ENCODE measurements around the gene ATP5PB.
A peak's percentile ranks its signal among the peaks of the same experiment; 100 is the strongest.

Gene ATP5PB

DNA sequence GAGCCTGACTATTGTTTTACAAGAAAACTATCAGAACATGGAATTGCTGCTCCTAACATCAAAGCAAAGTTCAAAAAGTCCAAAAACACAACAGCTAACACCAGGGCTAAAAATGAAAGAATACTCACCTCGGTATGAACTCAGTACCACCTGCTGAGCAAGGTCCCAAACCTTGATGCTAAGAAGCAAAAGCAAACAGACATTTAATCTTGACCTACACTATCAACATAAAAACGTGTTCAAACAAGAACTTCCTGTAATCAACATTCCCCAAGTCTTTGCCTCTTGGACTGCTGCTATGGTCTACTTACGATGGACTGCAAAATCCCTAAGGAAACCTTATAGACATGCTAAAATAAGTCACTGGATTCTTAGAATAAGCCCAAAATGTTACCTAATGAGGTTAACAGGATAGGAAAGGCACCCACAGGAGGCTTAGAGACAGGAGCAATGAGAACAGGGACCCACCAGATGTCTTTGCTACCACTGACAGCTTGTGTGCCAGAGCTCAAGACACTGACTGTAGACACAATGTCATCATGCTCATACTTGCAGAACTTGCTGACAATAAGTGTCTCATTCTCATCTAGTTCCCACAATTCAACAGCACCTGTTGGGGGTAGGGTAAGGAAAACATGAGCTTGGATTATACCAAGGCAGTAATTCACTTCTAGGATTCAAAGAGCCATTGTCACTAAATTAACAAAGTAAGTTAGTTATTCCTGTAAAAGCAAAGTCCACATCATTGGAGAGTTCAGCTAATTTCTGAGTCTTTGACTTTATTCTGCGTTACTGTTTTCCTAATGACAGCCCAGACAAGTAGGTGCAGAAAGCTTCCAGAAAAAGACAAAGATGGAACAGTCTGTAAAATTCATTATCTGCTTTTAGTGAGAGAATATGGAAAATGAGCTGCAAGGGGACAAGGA, 2.0 kb upstream of the ATP5PB start:
- DNase-seq (ENCODE audit: low read depth in 1 of 2, low spot score in 1 of 2): no peak

DNA sequence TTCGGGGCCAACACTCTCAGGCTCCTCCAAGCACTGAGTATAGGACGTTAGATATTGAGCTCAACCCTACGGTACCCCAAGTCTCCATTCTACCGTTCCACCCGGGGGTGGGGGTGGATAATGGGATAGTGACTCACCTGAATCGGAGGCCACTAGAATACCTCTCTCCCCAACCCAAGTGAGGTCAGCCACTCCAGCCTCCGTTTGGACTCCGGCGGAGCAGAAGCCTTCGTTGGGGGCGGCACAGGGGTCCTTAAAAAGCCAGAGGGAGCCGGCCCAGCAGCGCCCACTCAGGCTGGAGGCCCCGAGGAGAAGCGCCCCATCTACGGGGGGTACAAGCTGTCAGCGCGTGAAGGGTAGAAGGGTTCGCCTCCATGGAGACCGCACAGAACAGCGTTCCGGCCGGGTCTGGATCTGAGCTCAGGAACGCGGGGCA, 764 bp upstream of the ATP5PB start:
- peak in 1 of 2 donors; percentile 4 for DNase-seq (ENCODE audit: low read depth in 1 of 2, low spot score in 1 of 2)

DNA sequence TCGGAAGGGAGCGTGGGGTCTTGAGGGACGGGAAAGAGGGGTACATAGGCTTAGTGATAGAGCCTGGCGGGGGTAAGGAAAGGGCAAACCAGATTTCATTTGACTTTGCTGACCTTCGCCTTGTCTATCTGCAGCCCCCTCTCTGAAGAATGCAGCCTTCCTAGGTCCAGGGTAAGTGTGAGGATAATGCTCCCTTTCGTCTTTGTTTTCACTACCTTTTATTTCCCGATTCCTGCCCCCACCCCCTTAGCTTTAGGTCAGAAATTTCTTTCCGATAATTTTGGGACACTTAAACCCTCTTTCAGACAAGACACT, 396 bp downstream of the ATP5PB start:
- no peak for DNase-seq (ENCODE audit: low read depth in 1 of 2, low spot score in 1 of 2)

DNA sequence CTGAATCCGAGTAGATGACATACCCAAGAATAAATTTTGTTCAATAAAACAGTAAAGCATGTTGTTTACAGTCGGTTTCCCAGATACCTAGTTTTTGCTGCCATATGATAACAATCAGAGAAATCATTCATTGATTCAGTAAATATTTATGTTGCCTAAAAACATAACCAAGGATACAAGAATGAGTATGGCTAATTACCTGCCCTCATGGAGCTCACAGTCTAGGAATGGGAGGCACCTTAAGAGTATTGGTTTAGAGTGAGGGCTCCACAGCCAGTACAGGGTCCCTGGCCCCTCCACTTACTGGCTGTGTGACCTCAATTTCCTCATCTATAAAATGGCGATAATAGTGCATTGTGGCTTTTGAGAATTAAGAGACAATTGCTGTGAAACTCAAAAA, 921 bp downstream of the ATP5PB start:
- DNase-seq (ENCODE audit: low read depth in 1 of 2, low spot score in 1 of 2): no peak

DNA sequence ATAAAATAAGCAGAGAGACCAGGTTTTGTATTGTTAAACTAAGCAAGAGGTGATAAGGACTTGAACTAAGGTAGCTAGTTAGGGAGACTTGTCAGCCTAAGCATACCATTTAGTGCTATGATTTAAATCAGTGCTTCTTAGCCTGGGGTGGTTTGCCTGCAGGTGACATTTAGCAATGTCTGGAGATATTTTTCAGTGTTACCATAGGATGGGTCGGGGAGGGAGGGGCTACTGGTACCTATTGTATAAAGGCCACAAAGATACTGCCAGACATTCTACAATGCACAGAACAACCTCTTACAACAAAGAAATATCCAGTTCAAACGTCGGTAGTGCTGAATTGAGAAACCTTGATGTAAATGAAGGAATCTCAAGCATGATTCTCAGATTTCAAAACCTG, 3.3 kb downstream of the ATP5PB start:
- DNase-seq (ENCODE audit: low read depth in 1 of 2, low spot score in 1 of 2): no peak

DNA sequence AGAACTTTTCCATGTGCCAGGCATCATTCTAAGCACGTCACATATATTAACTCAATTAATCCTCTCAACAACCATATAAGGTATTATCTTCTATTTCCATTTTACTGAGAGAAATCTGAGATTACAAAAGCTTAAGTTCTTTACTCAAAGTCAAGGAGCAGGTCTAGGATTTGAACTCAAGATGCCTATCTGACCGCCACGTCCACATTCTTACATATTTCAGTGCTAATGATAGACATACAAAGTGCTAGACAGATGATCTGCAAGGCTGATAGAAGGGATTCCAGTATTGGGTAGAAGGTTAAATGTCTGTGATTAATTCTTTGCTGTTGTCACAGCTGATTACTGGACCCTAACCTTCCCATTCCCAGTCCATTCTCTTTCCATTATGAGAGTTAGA, 4.4 kb downstream of the ATP5PB start:
- no peak for DNase-seq (ENCODE audit: low read depth in 1 of 2, low spot score in 1 of 2)

DNA sequence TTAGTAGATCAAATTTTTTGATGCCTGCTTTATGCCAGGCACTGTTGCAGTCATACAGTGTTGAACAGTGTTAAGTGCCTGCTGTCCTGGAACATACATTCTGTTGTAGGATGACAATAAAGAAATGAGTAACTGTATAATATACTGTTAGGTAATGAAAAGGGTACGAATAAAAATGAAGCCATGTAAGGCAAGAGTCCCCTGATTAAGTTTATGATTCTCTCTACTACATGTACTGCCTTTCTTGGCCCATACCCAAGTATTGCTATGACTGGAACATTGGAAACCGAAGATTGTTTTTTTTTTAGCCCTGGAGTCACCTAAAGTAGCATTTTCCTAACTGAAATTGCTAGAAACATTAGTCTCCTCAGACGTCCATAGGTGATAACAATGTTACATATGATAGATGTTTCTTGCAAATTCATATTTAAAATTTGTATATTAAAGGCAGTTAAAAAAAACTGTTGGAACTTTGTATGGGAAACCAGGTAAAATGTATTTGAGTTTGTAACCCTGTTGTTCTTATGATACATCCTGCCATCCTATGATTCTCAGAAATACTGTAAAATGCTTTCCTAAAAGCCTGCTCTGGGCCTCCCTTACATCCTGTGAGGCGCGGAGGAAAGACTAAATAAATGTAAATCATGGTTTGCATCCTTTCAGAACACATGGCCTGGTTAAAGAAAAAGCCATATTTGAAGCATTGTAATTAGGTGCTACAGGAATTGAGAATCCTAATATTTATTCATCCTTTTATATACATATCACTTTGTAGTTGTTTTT, 5.8 kb downstream of the ATP5PB start:
- no peak for DNase-seq (ENCODE audit: low read depth in 1 of 2, low spot score in 1 of 2)

DNA sequence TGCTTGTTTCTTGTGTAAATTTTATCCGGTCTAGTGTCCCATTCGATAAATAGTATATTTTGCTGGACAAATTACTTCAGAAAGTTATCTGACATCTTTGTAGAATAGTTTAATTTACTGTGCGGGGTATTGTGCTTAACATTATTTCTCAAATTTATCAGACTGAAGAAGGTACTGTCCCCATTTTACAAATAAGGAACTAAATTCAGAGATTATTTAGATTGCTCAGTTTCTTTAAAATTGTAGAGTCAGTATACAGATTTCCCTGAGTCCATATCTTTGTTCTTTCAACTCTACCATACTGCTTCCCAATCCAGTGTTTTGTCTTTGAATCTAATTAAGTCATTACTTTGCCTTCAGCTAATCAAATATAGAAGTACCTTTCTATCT, 6.4 kb downstream of the ATP5PB start:
- DNase-seq (ENCODE audit: low read depth in 1 of 2, low spot score in 1 of 2): no peak

DNA sequence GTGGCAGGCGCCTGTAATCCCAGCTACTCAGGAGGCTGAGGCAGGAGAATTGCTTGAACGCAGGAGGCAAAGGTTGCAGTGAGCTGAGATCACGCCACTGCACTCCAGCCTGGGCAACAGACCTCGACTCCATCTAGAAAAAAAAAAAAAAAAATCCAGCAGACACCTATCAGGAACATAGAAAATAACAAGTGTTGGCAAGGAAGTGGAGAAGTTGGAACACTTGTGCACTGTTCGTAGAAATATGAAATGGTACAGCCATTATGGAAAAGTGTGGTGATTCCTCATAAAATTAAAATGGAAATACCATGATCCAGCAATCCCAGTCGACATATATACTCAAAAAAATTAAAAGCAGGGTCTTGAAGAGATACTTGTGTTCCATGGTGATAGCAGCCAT, 12.5 kb downstream of the ATP5PB start:
- no peak for DNase-seq (ENCODE audit: low read depth in 1 of 2, low spot score in 1 of 2)

DNA sequence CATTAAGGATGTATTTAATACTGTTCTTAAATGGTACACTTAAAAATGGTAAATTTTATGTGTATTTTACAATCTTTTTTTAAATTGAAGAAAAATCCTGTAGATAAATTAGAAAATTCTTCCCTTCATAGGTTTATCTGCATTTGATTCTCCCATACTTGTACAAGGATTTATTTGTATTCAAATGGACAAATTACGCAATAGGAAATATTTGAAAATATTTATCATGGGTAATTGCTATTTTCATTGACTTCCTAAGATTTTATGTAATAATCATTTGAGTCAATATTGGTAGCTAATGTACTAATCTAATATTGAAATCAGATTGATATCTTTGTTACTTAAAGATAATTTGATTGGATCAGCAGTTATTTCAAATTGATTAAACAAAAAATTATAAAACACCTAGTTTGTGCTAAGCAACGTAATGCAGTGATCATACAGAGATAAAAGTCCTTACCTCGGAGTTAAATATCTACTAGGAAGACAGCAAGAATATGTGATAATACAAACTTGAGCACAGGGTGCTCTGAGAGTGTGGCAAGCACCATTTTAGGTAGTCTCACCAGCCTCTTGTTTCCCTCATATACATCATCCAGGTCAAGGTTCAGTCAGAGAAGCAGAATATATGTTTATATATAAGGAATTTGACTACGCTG, 13.2 kb downstream of the ATP5PB start:
- no peak for DNase-seq (ENCODE audit: low read depth in 1 of 2, low spot score in 1 of 2)

DNA sequence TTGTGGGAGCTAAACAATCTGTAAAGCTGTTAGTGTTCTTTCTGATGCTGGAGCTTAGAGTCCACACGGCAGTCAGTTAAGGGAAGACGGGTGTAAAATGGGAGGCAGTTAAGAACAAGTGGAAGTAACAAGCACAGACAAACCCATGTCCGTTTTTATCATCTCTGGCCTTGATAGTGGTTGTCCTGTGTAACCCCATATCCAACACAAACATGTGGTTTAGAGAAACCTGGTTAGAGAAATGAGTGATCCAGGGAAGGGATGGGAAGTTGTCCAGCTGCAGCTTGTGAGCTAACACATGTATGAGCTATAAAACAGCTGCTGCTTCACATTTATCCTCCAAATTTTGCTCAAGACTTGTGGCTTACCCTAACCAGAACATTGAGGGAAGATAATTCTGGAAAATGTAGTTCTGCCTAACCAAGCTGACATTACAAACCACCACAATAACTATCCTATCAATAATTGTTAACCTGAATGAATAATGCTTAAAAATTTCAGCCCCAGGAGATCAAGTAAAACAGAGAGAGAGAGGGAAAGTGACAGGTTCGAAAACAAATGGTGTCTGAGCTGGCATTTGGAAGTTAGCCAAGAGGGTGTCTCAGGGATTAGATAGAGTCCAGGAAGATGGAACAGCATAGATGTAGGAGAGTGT, 13.9 kb downstream of the ATP5PB start:
- DNase-seq (ENCODE audit: low read depth in 1 of 2, low spot score in 1 of 2): no peak

DNA sequence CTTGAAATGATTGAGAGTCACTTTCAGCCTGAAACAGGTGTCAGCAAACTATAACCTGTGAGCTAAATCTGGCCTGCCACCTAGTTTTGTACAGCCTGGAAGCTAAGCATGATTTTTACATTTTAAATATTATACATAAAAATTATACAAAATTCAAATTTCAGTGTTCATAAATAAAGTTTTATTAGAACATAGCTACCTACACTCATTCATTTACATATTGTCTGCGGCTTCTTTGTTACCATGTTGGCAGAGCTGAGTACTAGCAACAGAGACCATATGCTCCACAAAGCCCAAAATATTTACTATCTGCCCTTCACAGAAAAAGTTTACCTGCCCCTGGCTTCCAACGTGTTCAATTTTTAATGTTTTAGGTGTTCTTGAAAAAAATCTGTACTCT, 16.5 kb downstream of the ATP5PB start:
- DNase-seq (ENCODE audit: low read depth in 1 of 2, low spot score in 1 of 2): no peak

DNA sequence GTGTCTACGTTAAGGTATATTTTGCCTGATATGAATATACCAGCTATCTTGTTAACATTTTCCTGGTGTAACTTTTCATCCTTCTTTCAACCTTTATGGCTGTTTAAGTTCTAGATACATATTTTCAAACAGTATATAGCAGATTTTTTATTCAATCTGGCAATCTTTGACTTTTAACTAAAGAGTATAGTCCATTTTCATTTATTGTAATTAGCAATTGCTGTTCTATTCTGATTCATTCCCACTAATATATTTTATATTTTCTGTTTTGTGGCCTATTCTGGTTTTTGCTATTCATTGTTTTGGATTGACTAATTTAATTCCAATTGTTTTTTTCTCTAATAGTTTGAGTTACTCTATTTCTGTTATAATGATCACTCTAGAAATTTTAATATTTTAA, 17.2 kb downstream of the ATP5PB start:
- no peak for DNase-seq (ENCODE audit: low read depth in 1 of 2, low spot score in 1 of 2)

DNA sequence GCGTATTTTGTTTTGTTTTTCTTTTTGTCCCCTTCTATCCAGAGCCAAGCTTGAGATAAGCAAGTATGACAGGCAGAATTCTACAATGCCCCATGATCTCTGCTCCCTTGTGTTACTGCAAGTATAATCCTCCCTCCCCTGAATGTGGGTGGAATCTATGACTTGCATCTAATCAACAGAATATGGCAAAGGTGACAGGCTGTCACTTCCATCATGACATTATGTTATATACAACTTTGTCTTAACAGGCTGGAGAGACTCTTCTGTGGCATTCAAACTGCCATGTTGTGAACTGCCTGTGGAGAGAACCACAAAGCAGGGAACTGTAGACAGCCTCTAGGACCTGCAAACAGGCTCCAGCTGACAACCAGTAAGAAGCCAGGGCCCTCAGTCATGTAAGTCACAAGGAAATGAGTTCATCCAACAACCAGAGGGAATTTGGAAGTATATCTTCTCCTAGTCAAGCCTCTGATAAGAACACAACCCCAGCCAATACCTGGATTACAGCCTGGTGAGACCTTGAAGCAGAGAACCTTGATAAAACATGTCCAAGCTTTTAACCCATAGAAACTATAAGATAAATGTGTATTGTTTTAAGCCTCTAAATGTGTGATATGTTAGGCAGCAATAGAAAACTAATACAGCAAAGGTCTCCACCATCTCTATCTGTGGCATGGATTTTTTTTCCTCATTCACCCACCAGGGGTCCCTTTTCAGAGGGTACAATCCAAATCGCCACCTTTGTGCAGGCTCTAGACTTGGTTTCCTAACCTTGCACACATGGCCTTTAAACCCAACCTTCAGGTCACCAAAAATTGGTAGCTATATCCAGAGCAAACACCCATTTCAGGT, 18.8 kb downstream of the ATP5PB start:
- DNase-seq (ENCODE audit: low read depth in 1 of 2, low spot score in 1 of 2): no peak

DNA sequence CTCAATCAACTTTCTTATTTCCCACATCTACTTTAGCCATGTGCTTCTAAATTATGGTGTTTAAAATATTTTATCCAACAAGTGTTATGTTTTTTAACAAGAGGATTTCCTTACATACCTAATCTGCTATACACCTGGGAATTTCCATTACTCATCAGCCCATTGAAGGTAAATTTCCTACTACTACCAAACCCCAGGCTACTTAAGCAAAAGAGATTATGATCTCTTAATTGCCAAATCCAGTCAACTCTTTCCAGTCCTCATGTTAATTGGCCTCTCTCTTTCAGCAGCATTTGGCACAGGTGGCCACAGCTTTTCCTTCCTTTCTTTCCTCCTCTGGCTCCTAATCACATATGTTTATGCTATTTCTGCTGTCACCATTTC, 19.4 kb downstream of the ATP5PB start:
- DNase-seq (ENCODE audit: low read depth in 1 of 2, low spot score in 1 of 2): no peak

DNA sequence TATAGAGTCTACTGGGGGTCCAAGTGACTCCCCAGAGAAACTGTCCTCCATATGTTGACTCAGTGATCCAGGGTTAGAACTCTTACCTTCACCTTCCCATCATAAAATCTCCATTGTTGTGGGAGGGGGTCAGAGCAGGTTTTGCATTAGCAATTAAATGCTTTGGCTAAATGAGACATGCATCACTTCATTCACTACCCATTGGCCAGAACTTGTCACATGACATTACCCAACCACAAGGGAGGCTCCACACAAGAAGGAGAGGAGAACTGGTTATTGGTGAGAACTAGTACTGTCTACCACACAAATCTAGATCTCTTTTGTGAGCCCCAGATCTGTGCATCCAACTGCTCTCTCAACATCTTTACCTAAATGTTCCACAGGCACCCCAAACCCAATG, 20.3 kb downstream of the ATP5PB start:
- no peak for DNase-seq (ENCODE audit: low read depth in 1 of 2, low spot score in 1 of 2)

DNA sequence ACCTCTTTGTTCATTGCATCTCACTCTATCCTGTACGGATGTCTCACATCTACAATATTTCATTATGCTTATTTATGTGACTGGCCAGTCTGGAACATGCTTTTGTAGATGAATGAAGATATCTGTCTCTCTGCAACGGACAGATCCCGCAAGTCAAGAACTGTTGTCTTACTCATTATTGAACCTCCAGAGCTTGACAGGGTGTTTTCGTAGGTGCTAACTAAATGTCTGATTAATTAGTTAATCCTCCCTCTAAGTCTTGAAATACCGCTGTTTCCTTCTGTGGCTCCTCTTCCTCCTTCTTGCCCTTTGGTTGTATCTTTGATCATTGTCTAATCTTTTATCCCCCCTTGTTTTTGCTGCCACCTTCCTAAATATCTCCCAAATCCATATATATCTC, 21.3 kb downstream of the ATP5PB start:
- DNase-seq (ENCODE audit: low read depth in 1 of 2, low spot score in 1 of 2): no peak

DNA sequence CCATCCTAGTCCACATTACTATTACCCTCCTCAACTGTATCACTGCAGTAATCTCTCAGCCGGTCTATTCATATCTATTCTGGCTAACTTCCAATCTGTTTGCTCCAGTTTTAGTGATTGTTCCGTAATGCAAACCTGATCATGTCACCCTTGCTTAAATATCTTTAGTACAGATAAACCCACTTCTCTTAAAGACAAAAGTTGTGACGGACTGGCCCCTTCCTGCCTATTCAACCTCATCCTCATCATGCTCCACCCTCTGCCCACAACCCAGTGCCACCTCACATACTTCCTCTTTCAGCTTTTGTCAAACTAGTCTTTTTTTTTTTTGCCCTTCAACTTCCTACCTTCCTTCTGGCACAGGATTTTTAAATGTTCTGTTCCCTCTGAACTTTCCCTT, 21.7 kb downstream of the ATP5PB start:
- peak; percentile 30 to 31 for DNase-seq (ENCODE audit: low read depth in 1 of 2, low spot score in 1 of 2)

DNA sequence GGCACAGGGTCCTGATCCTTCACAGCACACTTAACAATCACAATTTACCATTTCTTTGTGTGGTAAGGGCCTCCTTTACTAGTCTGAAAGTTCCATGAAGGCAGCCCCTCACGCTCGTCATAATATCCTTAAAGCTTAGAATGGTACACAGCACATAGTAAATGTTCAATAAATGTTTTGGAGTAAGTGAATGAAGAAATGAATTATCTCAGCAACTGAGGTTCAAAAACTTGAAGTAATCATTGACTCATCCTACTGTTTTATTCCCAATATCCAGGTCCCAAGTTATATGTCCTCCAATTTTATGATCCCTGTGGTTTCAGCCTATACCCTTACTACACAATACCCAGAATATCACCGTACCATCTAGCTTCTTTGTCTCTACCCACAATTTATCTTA, 22.3 kb downstream of the ATP5PB start:
- DNase-seq (ENCODE audit: low read depth in 1 of 2, low spot score in 1 of 2): no peak

DNA sequence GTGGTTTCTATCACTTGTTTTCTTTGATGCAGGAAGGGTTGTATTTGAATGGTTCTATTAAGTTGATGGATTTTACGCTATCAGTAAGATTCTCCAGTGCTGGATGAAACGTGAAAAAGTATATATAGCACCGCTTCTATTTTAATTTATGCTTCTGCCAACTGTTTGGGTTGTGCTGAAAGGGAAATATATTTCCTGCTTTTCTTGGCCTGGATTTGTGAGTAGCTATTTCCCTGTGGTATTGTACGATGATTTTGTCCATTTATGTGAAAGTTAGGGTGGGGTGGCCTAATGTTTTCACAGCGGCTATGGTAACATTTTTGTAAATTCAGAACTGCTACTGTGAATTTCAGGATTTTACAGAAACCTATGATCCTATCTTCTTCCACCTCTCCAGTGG, 24.8 kb downstream of the ATP5PB start:
- DNase-seq (ENCODE audit: low read depth in 1 of 2, low spot score in 1 of 2): no peak

DNA sequence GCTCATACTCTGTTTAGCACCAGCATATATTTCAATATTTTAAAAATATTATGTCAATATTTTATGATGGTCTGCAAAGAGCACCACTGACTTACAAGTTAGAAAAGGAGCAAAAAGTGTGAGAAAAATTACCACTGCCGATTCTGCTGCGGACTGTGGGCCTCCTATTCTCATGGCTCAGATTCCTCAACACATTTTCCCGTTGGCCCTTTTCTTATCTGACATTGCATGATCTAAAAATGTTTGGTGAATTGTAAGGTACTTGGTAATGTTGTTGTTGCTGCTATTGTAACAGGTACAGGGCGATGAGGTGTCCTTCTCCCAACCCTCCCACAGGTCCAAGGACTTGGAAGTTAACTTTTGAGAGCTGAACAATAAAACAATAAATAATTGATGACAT, 25.3 kb downstream of the ATP5PB start:
- DNase-seq (ENCODE audit: low read depth in 1 of 2, low spot score in 1 of 2): no peak
